Body of pancreas (tissue), 4 donors: ENCODE measurements around the gene SUSD5. TPM values are rescaled to one million over a fixed set of nuclear protein-coding genes. Genes with fewer than 3 reads are reported as not detected.

Experiments
- ATAC-seq: fragments of 150-250 bp; one replicate; pipeline ENCODE4 v1.9.1; 2016
- DNase-seq, 4 donors: peaks; one replicate each; pipeline ENCODE4 v3.0.0-alpha.2; 2019
- H3K27ac ChIP-seq, 4 donors: fragments of 200-600 bp; sonication (generic); 1 replicate in 3 of 4; 2 replicates in 1 of 4; pipeline versions ENCODE4 v1.5.1 to v1.6.1; 2016 to 2019; ENCODE audit warnings: mild to moderate bottlenecking in 1 of 4, mixed read lengths in 1 of 4, moderate library complexity in 1 of 4
- H3K27me3 ChIP-seq, 2 donors: fragments of 200-600 bp; sonication (generic); one replicate each; pipeline ENCODE4 v1.6.0; 2016; ENCODE audit warnings: mild to moderate bottlenecking in 1 of 2
- H3K36me3 ChIP-seq, 2 donors: fragments of 200-600 bp; sonication (generic); replicated peaks in 1 of 2; 2 replicates each; pipeline ENCODE4 v1.5.1; 2016; ENCODE audit warnings: low read depth in 2 of 2; ENCODE audit not compliant: insufficient read depth in 1 of 2
- H3K4me1 ChIP-seq: fragments of 200-600 bp; sonication (generic); one replicate; pipeline ENCODE4 v1.6.0; 2016
- H3K4me3 ChIP-seq, 2 donors: fragments of 200-600 bp; sonication (generic); 1 replicate in 1 of 2; 2 replicates in 1 of 2; pipeline ENCODE4 v1.5.1; 2016 to 2019
- H3K9me3 ChIP-seq, 3 donors: fragments of 200-600 bp; sonication (generic); 1 replicate in 2 of 3; 2 replicates in 1 of 3; pipeline ENCODE4 v1.5.1; 2016
- CTCF ChIP-seq, 7 experiments: fragments of 450-650 bp in 4 of 7; fragments of 200-600 bp in 3 of 7; sonication (generic) in 3 of 7; IDR thresholded peaks; one replicate each; pipeline ENCODE4 v1.5.1; 2016 to 2019; ENCODE audit warnings: antibody characterized with exemption in 7 of 7
- POLR2A ChIP-seq, 3 donors: fragments of 450-650 bp; IDR thresholded peaks; one replicate each; pipeline ENCODE4 v1.6.1; 2016; ENCODE audit warnings: antibody characterized with exemption in 3 of 3, mild to moderate bottlenecking in 2 of 3
- WGBS, 2 donors: methylation state at CpG; one replicate each; pipeline ENCODE4 v1.1.5; 2017; 5-methylcytosine and 5-hydroxymethylcytosine counted together
- intact Hi-C: fragments of 100-400 bp; cut with DNase I; formaldehyde crosslinking; loops from one replicate; pipeline ENCODE4 v1.15.1; 2023
- total RNA-seq, 2 donors: library from RNA; depleted of rRNA; stranded (reverse); fragments of >200 nt; gene quantifications; one replicate each; pipeline ENCODE4 v1.1.0, GENCODE V29; 2016

Gene SUSD5
- total RNA-seq, 2 donors from 2014 or later, result 1.8 TPM; not detected in 1

- Histone ChIP-seq H3K4me3 (no peak overlapping the region), H3K36me3 (no peaks in the 10 kb centered on the region), H3K27me3 (no peaks in the 10 kb centered on the region), H3K4me1 (no peaks in the 10 kb centered on the region), H3K9me3 (no peaks in the 10 kb centered on the region), H3K27ac (no peak overlapping the region)
- ATAC-seq (no peak), DNase-seq (no peak)
- intact Hi-C loops, result no loop called here
- no peak for TF ChIP-seq CTCF (IDR thresholded peaks at IDR 0.05)
- TF ChIP-seq POLR2A (IDR thresholded peaks at IDR 0.05), result no peak
- 69 to 73% methylated on average over 3 of the region's 3 CpGs for WGBS, 2 donors
These were observed 58.6 kb downstream of the SUSD5 start for GRCh38 chr3:33159981-33160380.

- intact Hi-C loops, result no loop called here
- H3K4me1 ChIP-seq, result no peaks in the 10 kb centered on the region
- DNase-seq (no peak), ATAC-seq (no peak)
- H3K9me3 ChIP-seq, result no peaks in the 10 kb centered on the region
- WGBS, 2 donors, result 83 to 84% methylated on average over 4 of the region's 4 CpGs
- H3K27ac ChIP-seq, result no peak overlapping the region
- no peaks in the 10 kb centered on the region for H3K27me3 ChIP-seq
- no peaks in the 10 kb centered on the region for H3K36me3 ChIP-seq
- H3K4me3 ChIP-seq, result no peak overlapping the region
- TF ChIP-seq CTCF (IDR thresholded peaks at IDR 0.05) (no peak), POLR2A (IDR thresholded peaks at IDR 0.05) (no peak)
These were observed 59.4 kb downstream of the SUSD5 start for GRCh38 chr3:33159234-33159633.

- Histone ChIP-seq H3K27ac (no peak overlapping the region), H3K4me1 (no peaks in the 10 kb centered on the region), H3K4me3 (no peak overlapping the region), H3K9me3 (no peaks in the 10 kb centered on the region), H3K36me3 (no peaks in the 10 kb centered on the region), H3K27me3 (no peaks in the 10 kb centered on the region)
- 69 to 74% methylated on average over 3 of the region's 3 CpGs for WGBS, 2 donors
- ATAC-seq (no peak), DNase-seq (no peak)
- intact Hi-C loops, result no loop called here
- no peak for TF ChIP-seq POLR2A (IDR thresholded peaks at IDR 0.05)
- no peak for TF ChIP-seq CTCF (IDR thresholded peaks at IDR 0.05)
These were observed 63.3 kb downstream of the SUSD5 start for GRCh38 chr3:33155301-33155700.

- no peaks in the 10 kb centered on the region for H3K9me3 ChIP-seq
- ATAC-seq, result no peak
These were observed 64.8 kb downstream of the SUSD5 start for GRCh38 chr3:33153782-33154181.

More at GRCh38 chr3:33153782-33154181, 64.8 kb downstream of the SUSD5 start:
- Histone ChIP-seq H3K4me1 (no peaks in the 10 kb centered on the region), H3K27ac (no peak overlapping the region), H3K36me3 (no peaks in the 10 kb centered on the region), H3K4me3 (no peak overlapping the region), H3K27me3 (no peaks in the 10 kb centered on the region)
- 65 to 81% methylated on average over 4 of the region's 4 CpGs for WGBS, 2 donors
- DNase-seq, result no peak
- intact Hi-C loops, result no loop called here
- no peak for TF ChIP-seq POLR2A (IDR thresholded peaks at IDR 0.05)
- TF ChIP-seq CTCF (IDR thresholded peaks at IDR 0.05), result no peak
